KMS-11 (cell line): ENCODE results near the gene ASCL2.

ENCODE experiments used
- H2AFZ ChIP-seq: fragments of 200-600 bp; sonication (generic); 2 replicates; pipeline ENCODE4 v1.6.1; 2016; ENCODE audit warnings: antibody characterized with exemption, mixed run types, low read depth
- H3K27ac ChIP-seq: fragments of 200-600 bp; sonication (generic); 2 replicates; pipeline ENCODE4 v1.6.1; 2016; ENCODE audit warnings: mild to moderate bottlenecking, mixed run types
- H3K27me3 ChIP-seq: fragments of 200-600 bp; sonication (generic); 2 replicates; pipeline ENCODE4 v1.6.1; 2017; ENCODE audit warnings: mild to moderate bottlenecking, low read depth, mixed run types, moderate library complexity; ENCODE audit not compliant: insufficient read depth
- H3K36me3 ChIP-seq: fragments of 200-600 bp; sonication (generic); 2 replicates; pipeline ENCODE4 v1.6.1; 2017; ENCODE audit warnings: mild to moderate bottlenecking, mixed run types; ENCODE audit not compliant: insufficient read depth
- H3K4me1 ChIP-seq: fragments of 200-600 bp; sonication (generic); 2 replicates; pipeline ENCODE4 v1.6.1; 2016; ENCODE audit warnings: mild to moderate bottlenecking, low read depth, mixed run types; ENCODE audit not compliant: poor library complexity, severe bottlenecking
- H3K4me2 ChIP-seq: fragments of 200-600 bp; sonication (generic); 2 replicates; pipeline ENCODE4 v1.7.0; 2016; ENCODE audit warnings: mild to moderate bottlenecking, mixed run types
- H3K4me3 ChIP-seq: fragments of 200-600 bp; sonication (generic); IDR thresholded peaks from 2 replicates; pipeline ENCODE4 v1.6.1; 2017; ENCODE audit warnings: low read depth, low read length, mixed read lengths; ENCODE audit not compliant: insufficient read depth
- H3K79me2 ChIP-seq: fragments of 200-600 bp; sonication (generic); 2 replicates; pipeline ENCODE4 v1.6.1; 2016; ENCODE audit warnings: low read depth, mixed run types; ENCODE audit not compliant: insufficient read depth
- H3K9ac ChIP-seq: fragments of 200-600 bp; sonication (generic); 2 replicates; pipeline ENCODE4 v1.6.1; 2016; ENCODE audit warnings: mild to moderate bottlenecking, mixed run types
- H4K20me1 ChIP-seq: fragments of 200-600 bp; sonication (generic); 2 replicates; pipeline ENCODE4 v1.6.1; 2016; ENCODE audit warnings: mild to moderate bottlenecking, mixed run types; ENCODE audit not compliant: insufficient read depth
- TF ChIP-seq, protein P1 (sequence below): fragments of 200-600 bp; sonication (generic); conservative IDR thresholded peaks from 2 replicates; pipeline ENCODE4 v1.6.1; 2017; ENCODE audit warnings: low read depth, mild to moderate bottlenecking, antibody characterized with exemption, low read length, moderate library complexity, mixed read lengths

ASCL2 gene

DNA sequence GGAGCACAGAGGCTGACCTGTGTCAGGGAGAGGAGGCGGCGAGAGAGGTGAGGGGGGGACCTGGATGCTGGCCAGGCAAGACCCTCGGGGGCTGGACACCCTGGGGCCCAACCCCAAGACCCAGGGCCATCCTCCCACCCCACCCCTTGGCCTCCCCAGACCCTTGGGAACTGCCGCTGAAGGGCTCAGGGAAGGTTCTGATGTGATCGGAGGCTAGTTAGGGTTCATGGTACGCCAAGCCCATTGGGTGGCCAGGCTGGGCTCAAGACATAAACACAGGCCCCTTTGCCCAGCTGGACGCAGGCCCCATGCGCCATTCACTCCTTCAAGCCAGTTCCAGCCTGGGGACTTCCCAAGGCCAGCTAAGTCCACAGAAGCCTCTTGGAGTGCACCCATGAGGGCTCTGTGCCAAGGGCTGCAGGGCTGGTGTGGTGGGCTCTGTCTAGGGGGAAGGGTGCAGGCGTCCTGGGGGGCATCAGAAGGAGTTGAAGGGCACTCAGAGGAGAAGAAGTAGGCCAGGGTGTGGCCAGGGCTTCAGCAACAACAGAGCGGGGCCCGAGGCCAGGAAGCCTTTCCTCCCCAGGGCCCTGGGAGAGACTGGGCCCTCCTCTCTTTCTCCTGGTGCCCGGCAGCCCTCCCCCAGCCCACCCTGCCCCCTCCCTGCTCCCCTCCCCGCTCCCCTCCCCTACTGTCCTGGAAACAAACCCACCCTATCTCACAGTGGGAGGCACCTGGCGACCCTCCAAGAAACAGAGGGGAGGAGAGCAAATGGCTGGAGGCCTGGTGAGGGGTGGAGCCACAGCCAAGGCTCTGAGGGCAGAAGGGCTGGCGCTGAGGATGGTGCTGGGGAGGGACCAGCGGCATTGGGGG, 44.4 kb upstream of the ASCL2 start:
- peaks cover 54% of the 10 kb centered on the region for H3K27me3 ChIP-seq
- H4K20me1 ChIP-seq = no peaks in the 10 kb centered on the region
- H3K4me1 ChIP-seq = no peaks in the 10 kb centered on the region
- no peak overlapping the region for H3K4me2 ChIP-seq
- TF ChIP-seq, protein P1, sequence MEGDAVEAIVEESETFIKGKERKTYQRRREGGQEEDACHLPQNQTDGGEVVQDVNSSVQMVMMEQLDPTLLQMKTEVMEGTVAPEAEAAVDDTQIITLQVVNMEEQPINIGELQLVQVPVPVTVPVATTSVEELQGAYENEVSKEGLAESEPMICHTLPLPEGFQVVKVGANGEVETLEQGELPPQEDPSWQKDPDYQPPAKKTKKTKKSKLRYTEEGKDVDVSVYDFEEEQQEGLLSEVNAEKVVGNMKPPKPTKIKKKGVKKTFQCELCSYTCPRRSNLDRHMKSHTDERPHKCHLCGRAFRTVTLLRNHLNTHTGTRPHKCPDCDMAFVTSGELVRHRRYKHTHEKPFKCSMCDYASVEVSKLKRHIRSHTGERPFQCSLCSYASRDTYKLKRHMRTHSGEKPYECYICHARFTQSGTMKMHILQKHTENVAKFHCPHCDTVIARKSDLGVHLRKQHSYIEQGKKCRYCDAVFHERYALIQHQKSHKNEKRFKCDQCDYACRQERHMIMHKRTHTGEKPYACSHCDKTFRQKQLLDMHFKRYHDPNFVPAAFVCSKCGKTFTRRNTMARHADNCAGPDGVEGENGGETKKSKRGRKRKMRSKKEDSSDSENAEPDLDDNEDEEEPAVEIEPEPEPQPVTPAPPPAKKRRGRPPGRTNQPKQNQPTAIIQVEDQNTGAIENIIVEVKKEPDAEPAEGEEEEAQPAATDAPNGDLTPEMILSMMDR = no peak
- H3K4me3 ChIP-seq = no peak overlapping the region
- H2AFZ ChIP-seq = no peak overlapping the region
- no peaks in the 10 kb centered on the region for H3K79me2 ChIP-seq
- H3K36me3 ChIP-seq = no peaks in the 10 kb centered on the region
- no peak overlapping the region for H3K9ac ChIP-seq
- H3K27ac ChIP-seq = no peak overlapping the region

DNA sequence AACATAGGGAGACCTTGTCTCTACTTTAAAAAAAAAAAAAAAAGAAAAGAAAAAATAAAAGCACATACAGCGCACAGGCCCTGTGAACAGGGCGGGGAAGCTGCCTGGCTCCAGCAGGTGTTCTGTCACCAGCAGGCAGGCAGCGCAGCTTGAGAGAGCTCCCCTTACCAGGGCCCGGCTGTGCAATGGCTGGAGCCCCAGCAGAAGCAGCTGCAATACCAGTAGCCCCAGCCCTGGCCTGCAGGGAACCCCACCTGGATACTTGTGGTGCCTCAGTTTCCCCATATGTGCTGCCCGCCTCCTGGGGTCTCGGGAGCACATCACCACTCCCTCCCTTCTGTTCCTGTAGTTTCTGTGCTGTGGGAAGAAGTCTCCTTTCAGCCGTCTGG, 43.7 kb upstream of the ASCL2 start:
- Histone ChIP-seq H3K4me1 (no peaks in the 10 kb centered on the region), H4K20me1 (no peaks in the 10 kb centered on the region), H3K27me3 (peaks cover 51% of the 10 kb centered on the region), H3K9ac (no peak overlapping the region), H3K4me2 (no peak overlapping the region), H3K36me3 (no peaks in the 10 kb centered on the region), H3K27ac (no peak overlapping the region), H3K79me2 (no peaks in the 10 kb centered on the region), H3K4me3 (no peak overlapping the region), H2AFZ (no peak overlapping the region)
- TF ChIP-seq, protein P1 = no peak

DNA sequence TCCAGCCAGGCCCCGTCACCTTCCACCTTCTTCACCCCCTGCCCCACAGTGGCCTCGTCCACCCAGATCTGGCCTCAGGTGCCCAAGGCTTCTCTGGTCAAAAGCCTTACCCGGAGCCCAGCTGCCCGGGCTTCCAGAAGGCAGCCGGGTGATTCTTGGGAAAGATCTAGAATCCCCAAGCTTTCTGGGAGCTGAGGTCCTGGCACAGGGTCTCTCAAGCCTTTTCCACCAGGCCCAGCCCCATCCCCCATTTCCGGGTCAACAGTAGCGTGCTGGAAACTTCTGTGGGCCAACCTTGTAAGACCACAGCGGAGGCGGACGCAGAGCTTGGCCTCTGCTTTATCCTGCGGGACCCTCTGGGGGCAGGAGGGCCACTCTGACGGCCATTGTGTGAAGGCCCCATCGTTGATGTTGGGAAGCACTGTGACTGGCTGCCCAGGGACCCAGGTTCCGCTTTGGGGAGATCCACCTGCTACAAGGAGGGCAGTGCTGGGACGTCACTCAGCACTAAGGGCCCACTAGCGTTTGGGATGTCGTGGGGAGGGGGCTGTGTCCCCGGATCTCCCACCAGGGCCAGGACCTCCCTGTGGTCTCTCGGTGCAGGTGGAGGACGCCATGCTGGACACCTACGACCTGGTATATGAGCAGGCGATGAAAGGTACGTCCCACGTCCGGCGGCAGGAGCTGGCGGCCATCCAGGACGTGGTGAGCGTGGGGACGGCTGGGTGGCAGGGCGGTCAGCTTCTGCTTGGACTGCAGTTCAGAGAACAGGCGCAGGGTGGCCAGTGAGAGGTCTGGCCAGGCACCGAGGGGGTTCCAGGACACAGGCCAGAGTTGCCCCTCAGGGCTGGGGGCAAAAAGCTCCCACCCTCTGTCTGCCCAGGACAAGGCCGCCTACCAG, 42.9 kb upstream of the ASCL2 start:
- Histone ChIP-seq H3K79me2 (no peaks in the 10 kb centered on the region), H3K9ac (no peak overlapping the region), H4K20me1 (no peaks in the 10 kb centered on the region), H3K4me2 (no peak overlapping the region), H3K4me3 (no peak overlapping the region), H3K36me3 (no peaks in the 10 kb centered on the region), H2AFZ (no peak overlapping the region), H3K4me1 (no peaks in the 10 kb centered on the region), H3K27me3 (peaks cover 43% of the 10 kb centered on the region), H3K27ac (no peak overlapping the region)
- TF ChIP-seq, protein P1 = no peak

DNA sequence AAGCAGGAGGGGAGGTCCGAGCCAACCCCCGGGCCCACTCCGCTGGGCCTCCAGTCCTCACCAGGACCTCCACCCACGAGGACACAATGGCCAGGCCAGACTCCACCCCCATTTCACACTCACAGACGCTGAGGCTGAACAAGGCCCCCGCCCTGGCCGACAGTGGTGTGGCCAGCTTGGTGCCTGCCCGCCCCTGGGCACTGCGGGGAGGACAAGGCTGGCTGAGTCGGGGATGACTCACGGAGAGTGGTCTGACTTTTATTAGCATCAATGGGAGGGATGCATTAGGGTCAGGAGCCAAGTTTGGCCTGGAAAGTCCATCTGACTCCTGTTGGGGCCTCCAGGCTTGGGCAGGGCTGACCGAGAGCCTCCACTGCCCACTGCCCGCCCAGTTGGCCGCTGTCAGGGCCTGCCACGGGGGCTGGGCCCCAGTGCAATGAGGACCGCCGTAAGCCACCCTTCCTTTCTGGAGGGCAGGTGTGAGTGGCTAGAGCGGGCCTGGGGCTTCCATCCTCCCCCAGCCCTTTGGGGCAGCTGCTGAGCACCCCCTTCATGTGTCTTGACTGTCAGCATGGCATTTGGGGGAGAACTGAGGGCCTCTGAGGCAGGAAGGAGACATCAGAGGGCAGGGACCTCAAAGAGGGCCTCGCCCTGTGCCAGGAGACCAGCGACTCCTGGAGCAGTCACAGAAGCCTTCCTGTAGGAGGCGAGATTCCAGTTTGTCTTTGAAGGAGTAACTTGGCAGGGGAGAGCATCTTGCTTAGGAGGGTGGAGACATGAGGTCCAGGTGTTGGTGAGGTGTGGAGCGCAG, 42.0 kb upstream of the ASCL2 start:
- Histone ChIP-seq H3K9ac (no peak overlapping the region), H3K4me1 (no peaks in the 10 kb centered on the region), H3K4me3 (no peak overlapping the region), H3K79me2 (no peaks in the 10 kb centered on the region), H2AFZ (no peak overlapping the region), H3K27me3 (peaks cover 38% of the 10 kb centered on the region), H3K27ac (no peak overlapping the region), H4K20me1 (no peaks in the 10 kb centered on the region), H3K36me3 (no peaks in the 10 kb centered on the region), H3K4me2 (no peak overlapping the region)
- TF ChIP-seq, protein P1 = no peak
